Measurements from ENCODE around the gene PTHLH.

DNA sequence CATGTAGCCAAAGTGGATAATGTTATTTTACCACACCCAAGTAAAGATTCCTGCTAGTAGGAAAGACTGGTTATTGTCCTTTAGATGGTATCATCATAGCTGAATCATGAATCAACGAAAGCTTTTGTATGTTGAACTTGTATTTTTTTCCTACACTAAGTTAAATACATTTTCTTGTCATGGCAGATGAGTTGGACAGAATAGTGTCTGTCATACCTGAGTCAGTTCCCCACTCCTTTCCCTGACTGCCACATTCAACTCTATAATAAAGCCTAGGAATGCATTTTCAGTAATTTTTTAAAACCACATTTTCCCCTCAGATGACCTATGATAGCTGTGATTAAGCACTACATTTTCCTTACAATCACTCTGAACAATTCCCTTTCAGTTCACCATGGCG is 9.3 kb upstream of the PTHLH start:
- no peak for TF ChIP-seq POLR2A (IDR thresholded peaks at IDR 0.05; ENCODE audit: low read length)
- no peak for TF ChIP-seq GATA1 (IDR thresholded peaks at IDR 0.05; ENCODE audit: low read depth, low read length)

Data from erythroblast (primary cell).